Mesendoderm (in vitro differentiated cells): Measurements from ENCODE around the gene HLCS.

ENCODE experiments used
- DNase-seq: peaks from one replicate; pipeline ENCODE4 v3.0.0; 2013
- H2AK5ac ChIP-seq: 2 replicates; pipeline ENCODE4 v1.6.1; 2013; ENCODE audit warnings: low read length, inconsistent platforms
- H2BK120ac ChIP-seq: 2 replicates; pipeline ENCODE4 v1.6.1; 2013; ENCODE audit warnings: low read depth, mild to moderate bottlenecking, low read length, moderate library complexity, mixed read lengths
- H2BK15ac ChIP-seq: replicated peaks from 2 replicates; pipeline ENCODE4 v1.6.1; 2013; ENCODE audit warnings: low read depth, mild to moderate bottlenecking, moderate library complexity
- H2BK5ac ChIP-seq: 2 replicates; pipeline ENCODE4 v1.6.1; 2013; ENCODE audit warnings: low read length, inconsistent platforms
- H3K18ac ChIP-seq: 2 replicates; pipeline ENCODE4 v1.6.1; 2013; ENCODE audit warnings: mild to moderate bottlenecking, low read length, mixed read lengths
- H3K23ac ChIP-seq: one replicate; pipeline ENCODE4 v1.6.1; 2013; ENCODE audit warnings: low read length
- H3K27ac ChIP-seq: 2 replicates; pipeline ENCODE4 v1.5.1; 2013; ENCODE audit warnings: low read depth, mild to moderate bottlenecking, inconsistent platforms, low read length, moderate library complexity
- H3K27me3 ChIP-seq: 2 replicates; pipeline ENCODE4 v1.6.1; 2013; ENCODE audit warnings: low read length, control low read depth, mild to moderate bottlenecking, inconsistent platforms; ENCODE audit not compliant: insufficient read depth, poor library complexity
- H3K36me3 ChIP-seq: 2 replicates; pipeline ENCODE4 v1.6.1; 2013; ENCODE audit warnings: low read length, inconsistent platforms; ENCODE audit not compliant: control insufficient read depth, insufficient read depth
- H3K4ac ChIP-seq: one replicate; pipeline ENCODE4 v1.6.1; 2013; ENCODE audit warnings: low read depth, mild to moderate bottlenecking, low read length, moderate library complexity
- H3K4me1 ChIP-seq: 2 replicates; pipeline ENCODE4 v1.6.1; 2013; ENCODE audit warnings: low read depth, low read length, inconsistent platforms; ENCODE audit not compliant: control insufficient read depth
- H3K4me2 ChIP-seq: 2 replicates; pipeline ENCODE4 v1.6.1; 2013; ENCODE audit warnings: low read length
- H3K4me3 ChIP-seq: 2 replicates; pipeline ENCODE4 v1.5.1; 2013; ENCODE audit warnings: mild to moderate bottlenecking, low read length
- H3K56ac ChIP-seq: one replicate; pipeline ENCODE4 v1.6.1; 2013; ENCODE audit warnings: low read length
- H3K79me1 ChIP-seq: 2 replicates; pipeline ENCODE4 v1.6.1; 2013; ENCODE audit warnings: low read length, inconsistent platforms
- H3K79me2 ChIP-seq: 2 replicates; pipeline ENCODE4 v1.6.1; 2013; ENCODE audit warnings: mild to moderate bottlenecking, low read length; ENCODE audit not compliant: control insufficient read depth, insufficient read depth
- H3K9ac ChIP-seq: 2 replicates; pipeline ENCODE4 v1.6.1; 2013; ENCODE audit warnings: low read length, inconsistent platforms
- H4K5ac ChIP-seq: one replicate; pipeline ENCODE4 v1.6.1; 2013; ENCODE audit warnings: low read length
- H4K8ac ChIP-seq: one replicate; pipeline ENCODE4 v1.6.1; 2013; ENCODE audit warnings: low read depth, mild to moderate bottlenecking, control low read depth, low read length, moderate library complexity
- WGBS: extraction: QIAGEN DNeasy Blood & Tissue Kit; methylation state at CpG from one replicate; pipeline ENCODE4 v1.1.7; 2013; ENCODE audit warnings: low lambda C conversion rate, missing lambda C conversion rate; ENCODE audit not compliant: insufficient coverage; ENCODE audit errors: extremely low coverage; 5-methylcytosine and 5-hydroxymethylcytosine counted together

Gene HLCS

GRCh38 chr21:36705679-36706481, 260.6 kb downstream of the HLCS start:
- H2AK5ac ChIP-seq: no peak overlapping the region
- peak; percentile 66 for DNase-seq

DNA sequence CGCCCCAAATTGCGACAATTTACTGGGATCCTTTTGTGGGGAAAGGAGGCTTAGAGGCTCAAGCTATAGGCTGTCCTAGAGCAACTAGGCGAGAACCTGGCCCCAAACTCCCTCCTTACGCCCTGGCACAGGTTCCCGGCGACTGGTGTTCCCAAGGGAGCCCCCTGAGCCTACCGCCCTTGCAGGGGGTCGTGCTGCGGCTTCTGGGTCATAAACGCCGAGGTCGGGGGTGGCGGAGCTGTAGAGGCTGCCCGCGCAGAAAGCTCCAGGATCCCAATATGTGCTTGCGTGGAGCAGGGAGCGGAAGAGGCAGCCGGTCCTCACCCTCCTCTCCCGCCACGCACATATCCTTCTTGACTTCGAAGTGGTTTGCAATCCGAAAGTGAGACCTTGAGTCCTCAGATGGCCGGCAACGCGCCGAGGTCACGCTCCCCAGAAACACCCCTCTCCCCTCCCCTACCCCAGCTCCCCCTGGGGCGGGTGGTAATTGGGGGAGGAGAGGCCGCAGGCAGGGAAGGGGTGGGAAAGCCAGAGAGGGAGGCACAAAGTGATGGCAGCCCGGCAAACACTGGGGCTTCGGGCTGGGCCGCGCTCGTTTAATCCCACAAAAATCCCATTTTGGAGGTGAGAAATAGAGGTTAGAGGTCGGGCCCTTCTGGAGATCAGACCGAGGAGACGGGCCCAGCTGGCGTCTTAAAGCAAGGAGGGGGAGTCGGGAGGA, 261.4 kb downstream of the HLCS start:
- no peak overlapping the region for H3K18ac ChIP-seq
- peak; percentile 8 for DNase-seq
- no peak overlapping the region for H3K56ac ChIP-seq
- H3K36me3 ChIP-seq: no peaks in the 10 kb centered on the region
- H2BK120ac ChIP-seq: no peak overlapping the region
- H3K27me3 ChIP-seq: peaks cover 100% of the 10 kb centered on the region
- no peaks in the 10 kb centered on the region for H3K4me1 ChIP-seq
- H3K79me2 ChIP-seq: no peaks in the 10 kb centered on the region
- peak overlapping the region; percentile 9 for H3K4me2 ChIP-seq
- no CpG with 5 or more reads among the region's 39 CpGs for WGBS
- no peak overlapping the region for H4K8ac ChIP-seq
- H3K9ac ChIP-seq: no peak overlapping the region
- no peak overlapping the region for H2BK15ac ChIP-seq
- no peak overlapping the region for H3K23ac ChIP-seq
- H3K4me3 ChIP-seq: no peak overlapping the region
- no peak overlapping the region for H4K5ac ChIP-seq
- no peaks in the 10 kb centered on the region for H3K79me1 ChIP-seq
- no peak overlapping the region for H2BK5ac ChIP-seq
- no peak overlapping the region for H2AK5ac ChIP-seq
- H3K4ac ChIP-seq: no peak overlapping the region
- H3K27ac ChIP-seq: no peak overlapping the region

More at GRCh38 chr21:36705679-36706481, 260.6 kb downstream of the HLCS start:
- Histone ChIP-seq H3K79me1 (no peaks in the 10 kb centered on the region), H4K8ac (no peak overlapping the region), H3K4me2 (no peak overlapping the region), H3K23ac (no peak overlapping the region), H3K27me3 (peaks cover 100% of the 10 kb centered on the region), H3K56ac (no peak overlapping the region), H2BK120ac (no peak overlapping the region), H3K36me3 (no peaks in the 10 kb centered on the region), H3K4me1 (no peaks in the 10 kb centered on the region), H4K5ac (no peak overlapping the region), H2BK5ac (no peak overlapping the region), H3K4me3 (no peak overlapping the region), H2BK15ac (no peak overlapping the region), H3K9ac (no peak overlapping the region), H3K27ac (no peak overlapping the region), H3K18ac (no peak overlapping the region), H3K4ac (no peak overlapping the region), H3K79me2 (no peaks in the 10 kb centered on the region)
- no CpG with 5 or more reads among the region's 22 CpGs for WGBS

- H2BK15ac ChIP-seq: no peak overlapping the region
- H3K4me3 ChIP-seq: no peak overlapping the region
- no peak overlapping the region for H3K4ac ChIP-seq
- no peak overlapping the region for H2AK5ac ChIP-seq
- H2BK120ac ChIP-seq: no peak overlapping the region
- H3K36me3 ChIP-seq: no peaks in the 10 kb centered on the region
- no CpG with 5 or more reads among the region's 49 CpGs for WGBS
- H3K18ac ChIP-seq: no peak overlapping the region
- H4K5ac ChIP-seq: no peak overlapping the region
- no peak overlapping the region for H3K4me2 ChIP-seq
- peaks cover 100% of the 10 kb centered on the region for H3K27me3 ChIP-seq
- DNase-seq: no peak
- no peaks in the 10 kb centered on the region for H3K4me1 ChIP-seq
- H3K79me1 ChIP-seq: no peaks in the 10 kb centered on the region
- no peak overlapping the region for H3K9ac ChIP-seq
- H3K27ac ChIP-seq: no peak overlapping the region
- no peak overlapping the region for H3K56ac ChIP-seq
- H4K8ac ChIP-seq: no peak overlapping the region
- H3K23ac ChIP-seq: no peak overlapping the region
- no peaks in the 10 kb centered on the region for H3K79me2 ChIP-seq
- no peak overlapping the region for H2BK5ac ChIP-seq
Observed at GRCh38 chr21:36704281-36704957, 262.1 kb downstream of the HLCS start.

DNA sequence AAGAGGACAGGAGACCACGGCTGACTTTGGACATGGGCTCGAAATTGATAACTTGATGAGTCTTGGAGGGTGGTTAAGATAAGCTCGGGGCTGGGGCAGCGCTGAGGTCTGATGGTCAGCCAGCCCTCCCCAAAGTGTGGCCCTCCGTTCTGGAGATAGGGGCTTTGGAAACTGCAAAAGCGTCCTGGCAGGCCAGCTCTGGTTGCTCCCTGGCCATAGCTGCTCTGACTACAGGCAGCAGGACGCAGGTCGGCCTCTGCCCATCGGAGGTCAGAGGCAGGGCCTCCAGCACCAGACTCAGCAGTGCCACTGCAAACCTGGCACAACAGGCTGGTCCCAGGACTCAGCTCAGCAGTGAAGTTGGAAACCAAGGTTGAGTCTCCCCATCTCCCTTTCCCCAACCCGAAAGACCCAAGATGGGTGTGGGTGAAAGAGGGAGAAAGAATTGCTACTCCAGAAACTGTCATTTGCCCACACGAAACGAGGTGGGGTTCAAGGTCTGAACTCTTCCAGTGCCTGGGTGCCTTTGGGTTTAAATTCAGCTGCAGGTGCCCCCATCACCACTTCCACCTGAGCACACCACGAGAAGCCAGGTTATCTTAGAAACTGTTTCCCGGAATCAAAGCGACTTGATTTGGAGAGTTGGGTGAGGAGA, 262.7 kb downstream of the HLCS start:
- Histone ChIP-seq H3K23ac (peak overlapping the region; percentile 25), H3K36me3 (no peaks in the 10 kb centered on the region), H2BK120ac (no peak overlapping the region), H2BK5ac (no peak overlapping the region), H3K4me3 (no peak overlapping the region), H3K56ac (no peak overlapping the region), H3K27me3 (peaks cover 97% of the 10 kb centered on the region), H4K5ac (no peak overlapping the region), H4K8ac (no peak overlapping the region), H2AK5ac (no peak overlapping the region), H3K79me2 (no peaks in the 10 kb centered on the region), H3K9ac (no peak overlapping the region), H2BK15ac (no peak overlapping the region), H3K27ac (no peak overlapping the region), H3K4me2 (no peak overlapping the region), H3K79me1 (no peaks in the 10 kb centered on the region), H3K18ac (no peak overlapping the region), H3K4ac (no peak overlapping the region), H3K4me1 (no peaks in the 10 kb centered on the region)
- no peak for DNase-seq
- no CpG with 5 or more reads among the region's 15 CpGs for WGBS

GRCh38 chr21:36703123-36703522, 263.3 kb downstream of the HLCS start:
- Histone ChIP-seq H3K79me2 (no peaks in the 10 kb centered on the region), H2AK5ac (no peak overlapping the region), H3K4me1 (no peaks in the 10 kb centered on the region), H3K36me3 (no peaks in the 10 kb centered on the region), H2BK120ac (no peak overlapping the region), H3K18ac (no peak overlapping the region), H3K27me3 (peaks cover 95% of the 10 kb centered on the region), H3K23ac (no peak overlapping the region), H3K56ac (no peak overlapping the region), H4K5ac (no peak overlapping the region), H3K9ac (no peak overlapping the region), H3K79me1 (no peaks in the 10 kb centered on the region), H3K4me3 (no peak overlapping the region), H3K4me2 (no peak overlapping the region), H3K27ac (no peak overlapping the region), H3K4ac (no peak overlapping the region), H4K8ac (no peak overlapping the region), H2BK15ac (no peak overlapping the region), H2BK5ac (no peak overlapping the region)
- no peak for DNase-seq
- WGBS: no CpG with 5 or more reads among the region's 3 CpGs
